OCI-LY1 (cell line): ENCODE measurements around the gene VBP1.

Source experiments
- H2AFZ ChIP-seq: fragments of 200-600 bp; sonication (generic), shearing (Covaris generic); 2 replicates; pipeline ENCODE4 v1.6.0; 2014; ENCODE audit warnings: antibody characterized with exemption, mild to moderate bottlenecking, low read length
- H3F3A ChIP-seq: fragments of 200-600 bp; sonication (generic), shearing (Covaris generic); 2 replicates; pipeline ENCODE4 v1.6.0; 2014; ENCODE audit warnings: mild to moderate bottlenecking, antibody characterized with exemption, low read length, moderate library complexity; ENCODE audit not compliant: insufficient read depth
- H3K27ac ChIP-seq: fragments of 200-600 bp; sonication (generic); 2 replicates; pipeline ENCODE4 v1.5.1; 2014; ENCODE audit warnings: low read length, mixed run types, mild to moderate bottlenecking, low read depth; ENCODE audit not compliant: poor library complexity, severe bottlenecking
- H3K27me3 ChIP-seq: fragments of 200-600 bp; sonication (generic); 2 replicates; pipeline ENCODE4 v1.6.0; 2014; ENCODE audit warnings: antibody characterized with exemption, mild to moderate bottlenecking, low read length, moderate library complexity; ENCODE audit not compliant: insufficient read depth
- H3K36me3 ChIP-seq: fragments of 200-600 bp; sonication (generic); 2 replicates; pipeline ENCODE4 v1.6.1; 2014; ENCODE audit warnings: mild to moderate bottlenecking, antibody characterized with exemption, low read length, moderate library complexity, mixed read lengths; ENCODE audit not compliant: insufficient read depth
- H3K4me1 ChIP-seq: fragments of 200-600 bp; sonication (generic); 2 replicates; pipeline ENCODE4 v1.5.1; 2014; ENCODE audit warnings: mild to moderate bottlenecking, low read length, moderate library complexity; ENCODE audit not compliant: insufficient read depth, severe bottlenecking
- H3K4me2 ChIP-seq: fragments of 200-600 bp; sonication (generic), shearing (Covaris generic); 2 replicates; pipeline ENCODE4 v1.6.1; 2014; ENCODE audit warnings: low read length
- H3K4me3 ChIP-seq: fragments of 200-600 bp; sonication (generic); 2 replicates; pipeline ENCODE4 v1.5.1; 2014; ENCODE audit warnings: low read length, low read depth, mild to moderate bottlenecking, mixed read lengths; ENCODE audit not compliant: poor library complexity, severe bottlenecking
- H3K79me2 ChIP-seq: fragments of 200-600 bp; shearing (Covaris generic); 2 replicates; pipeline ENCODE4 v1.6.1; 2016; ENCODE audit warnings: mixed run types, low read length, mixed read lengths; ENCODE audit not compliant: insufficient read depth
- H3K9ac ChIP-seq: fragments of 200-600 bp; sonication (generic), shearing (Covaris generic); 2 replicates; pipeline ENCODE4 v1.6.1; 2014; ENCODE audit warnings: mild to moderate bottlenecking, low read length, mixed read lengths
- H3K9me2 ChIP-seq: fragments of 200-600 bp; sonication (generic), shearing (Covaris generic); 2 replicates; pipeline ENCODE4 v1.6.1; 2014; ENCODE audit warnings: low read depth, mild to moderate bottlenecking, low read length, mixed read lengths
- H3K9me3 ChIP-seq: fragments of 200-600 bp; shearing (Covaris generic); 2 replicates; pipeline ENCODE4 v1.6.1; 2014; ENCODE audit warnings: low read length, mixed read lengths
- H4K20me1 ChIP-seq: fragments of 200-600 bp; sonication (generic), shearing (Covaris generic); 2 replicates; pipeline ENCODE4 v1.6.0; 2016; ENCODE audit warnings: mild to moderate bottlenecking, low read length; ENCODE audit not compliant: insufficient read depth
- EZH2 ChIP-seq: fragments of 200-600 bp; sonication (generic), shearing (Covaris generic); IDR thresholded peaks from 2 replicates; pipeline ENCODE4 v1.8.0; 2017; ENCODE audit warnings: borderline replicate concordance, mixed run types, mild to moderate bottlenecking, antibody characterized with exemption, low read length, moderate library complexity, mixed read lengths
- TF ChIP-seq, protein P1 (sequence below): fragments of 200-600 bp; sonication (generic), shearing (Covaris generic); IDR thresholded peaks from 2 replicates; pipeline ENCODE4 v1.5.1; 2017; ENCODE audit warnings: mild to moderate bottlenecking, antibody characterized with exemption, low read length, moderate library complexity, mixed read lengths

Gene VBP1

GRCh38 chrX:155235891-155236290 is 19.6 kb downstream of the VBP1 start:
- no peaks in the 10 kb centered on the region for H3K4me1 ChIP-seq
- TF ChIP-seq, protein P1, sequence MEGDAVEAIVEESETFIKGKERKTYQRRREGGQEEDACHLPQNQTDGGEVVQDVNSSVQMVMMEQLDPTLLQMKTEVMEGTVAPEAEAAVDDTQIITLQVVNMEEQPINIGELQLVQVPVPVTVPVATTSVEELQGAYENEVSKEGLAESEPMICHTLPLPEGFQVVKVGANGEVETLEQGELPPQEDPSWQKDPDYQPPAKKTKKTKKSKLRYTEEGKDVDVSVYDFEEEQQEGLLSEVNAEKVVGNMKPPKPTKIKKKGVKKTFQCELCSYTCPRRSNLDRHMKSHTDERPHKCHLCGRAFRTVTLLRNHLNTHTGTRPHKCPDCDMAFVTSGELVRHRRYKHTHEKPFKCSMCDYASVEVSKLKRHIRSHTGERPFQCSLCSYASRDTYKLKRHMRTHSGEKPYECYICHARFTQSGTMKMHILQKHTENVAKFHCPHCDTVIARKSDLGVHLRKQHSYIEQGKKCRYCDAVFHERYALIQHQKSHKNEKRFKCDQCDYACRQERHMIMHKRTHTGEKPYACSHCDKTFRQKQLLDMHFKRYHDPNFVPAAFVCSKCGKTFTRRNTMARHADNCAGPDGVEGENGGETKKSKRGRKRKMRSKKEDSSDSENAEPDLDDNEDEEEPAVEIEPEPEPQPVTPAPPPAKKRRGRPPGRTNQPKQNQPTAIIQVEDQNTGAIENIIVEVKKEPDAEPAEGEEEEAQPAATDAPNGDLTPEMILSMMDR: no peak
- no peak for TF ChIP-seq EZH2
- no peaks in the 10 kb centered on the region for H3K9me2 ChIP-seq
- H3K9ac ChIP-seq: no peak overlapping the region
- no peak overlapping the region for H3K27ac ChIP-seq
- no peaks in the 10 kb centered on the region for H4K20me1 ChIP-seq
- no peaks in the 10 kb centered on the region for H3K79me2 ChIP-seq
- no peaks in the 10 kb centered on the region for H3F3A ChIP-seq
- H2AFZ ChIP-seq: no peak overlapping the region
- H3K4me2 ChIP-seq: no peak overlapping the region
- H3K9me3 ChIP-seq: no peaks in the 10 kb centered on the region
- no peaks in the 10 kb centered on the region for H3K27me3 ChIP-seq
- H3K36me3 ChIP-seq: peaks cover 56% of the 10 kb centered on the region
- no peak overlapping the region for H3K4me3 ChIP-seq

DNA sequence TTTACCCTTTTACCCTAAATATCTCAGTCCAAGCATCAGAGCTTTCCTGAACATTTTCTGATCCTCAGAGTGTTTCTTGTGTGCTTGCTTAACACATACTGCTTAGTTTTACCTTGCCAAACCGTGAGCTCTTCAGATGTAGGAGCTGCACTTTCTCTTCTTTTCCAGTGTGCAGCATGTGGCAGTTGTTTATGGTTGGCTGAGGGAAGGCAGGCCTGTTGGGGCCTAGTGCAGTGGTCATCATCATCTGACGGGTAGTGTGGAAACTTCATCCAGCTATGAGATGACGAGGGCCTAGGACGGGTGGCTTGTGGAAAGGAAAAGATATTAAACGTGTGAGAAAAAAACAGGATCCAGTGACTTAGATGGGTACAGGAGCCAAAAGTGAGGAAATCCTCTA is 21.5 kb downstream of the VBP1 start:
- no peak overlapping the region for H3K27ac ChIP-seq
- H3K9me2 ChIP-seq: no peaks in the 10 kb centered on the region
- H3K36me3 ChIP-seq: peaks cover 43% of the 10 kb centered on the region
- no peaks in the 10 kb centered on the region for H3K9me3 ChIP-seq
- TF ChIP-seq, protein P1: no peak
- TF ChIP-seq EZH2: no peak
- H3K4me1 ChIP-seq: no peaks in the 10 kb centered on the region
- H3K9ac ChIP-seq: no peak overlapping the region
- no peak overlapping the region for H3K4me3 ChIP-seq
- H4K20me1 ChIP-seq: no peaks in the 10 kb centered on the region
- no peaks in the 10 kb centered on the region for H3K79me2 ChIP-seq
- no peaks in the 10 kb centered on the region for H3F3A ChIP-seq
- H2AFZ ChIP-seq: no peak overlapping the region
- no peaks in the 10 kb centered on the region for H3K27me3 ChIP-seq
- no peak overlapping the region for H3K4me2 ChIP-seq

DNA sequence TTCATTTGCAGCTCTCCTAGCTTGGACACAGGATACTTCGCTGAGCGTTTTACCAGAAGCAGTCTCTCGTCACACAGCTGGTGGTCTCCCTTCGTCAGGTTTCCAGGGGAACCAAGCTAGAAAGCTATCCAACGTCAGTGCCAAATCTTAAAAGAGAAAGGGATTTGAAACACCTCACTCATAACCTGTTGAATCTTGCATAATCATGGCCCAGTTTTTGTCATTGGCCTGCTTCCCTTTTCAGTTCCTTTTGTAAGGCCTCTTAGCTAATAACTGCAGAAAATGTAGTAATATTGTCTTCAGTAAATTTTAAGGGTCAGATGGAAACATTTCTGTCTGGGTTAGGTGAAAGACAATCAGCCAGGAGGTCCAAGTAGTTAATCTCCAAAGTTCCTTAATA is 26.0 kb downstream of the VBP1 start:
- TF ChIP-seq, protein P1: no peak
- TF ChIP-seq EZH2: no peak
- H3K9me2 ChIP-seq: no peaks in the 10 kb centered on the region
- H3K4me2 ChIP-seq: no peak overlapping the region

More for the DNA sequence above, 26.0 kb downstream of the VBP1 start:
- Histone ChIP-seq H3F3A (no peaks in the 10 kb centered on the region), H2AFZ (no peak overlapping the region), H3K27ac (no peak overlapping the region), H3K4me1 (no peaks in the 10 kb centered on the region), H3K79me2 (no peaks in the 10 kb centered on the region), H3K9ac (no peak overlapping the region), H3K4me3 (no peak overlapping the region), H3K36me3 (peaks cover 14% of the 10 kb centered on the region), H3K27me3 (no peaks in the 10 kb centered on the region), H3K9me3 (no peaks in the 10 kb centered on the region), H4K20me1 (no peaks in the 10 kb centered on the region)
